GM23338 (cell line): ENCODE data around the gene RNF223. TPM values are rescaled to one million over a fixed set of nuclear protein-coding genes. Genes with fewer than 3 reads are reported as not detected.

Source experiments
- ATAC-seq: fragments of 200-7000 bp; cut with Tn5 transposase; 3 replicates; pipeline ENCODE4 v1.9.1; 2020
- DNase-seq: peaks from one replicate; pipeline ENCODE4 v3.0.0-alpha.2; 2015; ENCODE audit warnings: low spot score
- H2AFZ ChIP-seq: fragments of 200-600 bp; sonication (generic); 2 replicates; pipeline ENCODE4 v1.8.0; 2016; ENCODE audit warnings: antibody characterized with exemption, mild to moderate bottlenecking, moderate library complexity
- H3F3A ChIP-seq: fragments of 200-600 bp; sonication (generic); replicated peaks from 2 replicates; pipeline ENCODE4 v1.8.0; 2017; ENCODE audit warnings: antibody characterized with exemption, mixed run types, low read depth
- H3K27ac ChIP-seq: fragments of 200-600 bp; sonication (generic); 2 replicates; pipeline ENCODE4 v1.6.1; 2016; ENCODE audit warnings: low read depth
- H3K27me3 ChIP-seq: fragments of 200-600 bp; sonication (generic); 2 replicates; pipeline ENCODE4 v1.8.0; 2016; ENCODE audit warnings: mild to moderate bottlenecking, mixed run types, moderate library complexity; ENCODE audit not compliant: insufficient read depth
- H3K36me3 ChIP-seq: fragments of 200-600 bp; sonication (generic); 2 replicates; pipeline ENCODE4 v1.8.0; 2016; ENCODE audit warnings: mild to moderate bottlenecking; ENCODE audit not compliant: insufficient read depth
- H3K4me1 ChIP-seq: fragments of 200-600 bp; sonication (generic); 2 replicates; pipeline ENCODE4 v1.8.0; 2016; ENCODE audit warnings: mild to moderate bottlenecking, moderate library complexity; ENCODE audit not compliant: insufficient read depth
- H3K4me2 ChIP-seq: fragments of 200-600 bp; sonication (generic); 2 replicates; pipeline ENCODE4 v1.7.1; 2017; ENCODE audit warnings: mixed run types
- H3K4me3 ChIP-seq: fragments of 200-600 bp; sonication (generic); 2 replicates; pipeline ENCODE4 v1.6.1; 2016; ENCODE audit warnings: mixed run types
- H3K79me2 ChIP-seq: fragments of 200-600 bp; sonication (generic); replicated peaks from 2 replicates; pipeline ENCODE4 v1.8.0; 2017; ENCODE audit warnings: mild to moderate bottlenecking; ENCODE audit not compliant: insufficient read depth
- H3K9me2 ChIP-seq: fragments of 200-600 bp; sonication (generic); 2 replicates; pipeline ENCODE4 v1.8.0; 2017; ENCODE audit not compliant: insufficient read depth
- H4K20me1 ChIP-seq: fragments of 200-600 bp; sonication (generic); replicated peaks from 2 replicates; pipeline ENCODE4 v1.8.0; 2017; ENCODE audit warnings: mild to moderate bottlenecking; ENCODE audit not compliant: insufficient read depth
- H3K27ac Mint-ChIP-seq: 2 replicates; pipeline ENCODE4 v1.8.0; 2020; ENCODE audit warnings: inconsistent platforms, mild to moderate bottlenecking, moderate library complexity, mixed read lengths
- H3K27me3 Mint-ChIP-seq: 3 replicates; pipeline ENCODE4 v1.8.0; 2022; ENCODE audit warnings: low read depth, mild to moderate bottlenecking, moderate library complexity, mixed read lengths, inconsistent platforms; ENCODE audit not compliant: insufficient read depth, poor library complexity
- H3K36me3 Mint-ChIP-seq: 3 replicates; pipeline ENCODE4 v1.8.0; 2021; ENCODE audit warnings: low read depth, mild to moderate bottlenecking, inconsistent platforms, moderate library complexity, mixed read lengths
- H3K4me1 Mint-ChIP-seq: 3 replicates; pipeline ENCODE4 v1.8.0; 2020; ENCODE audit warnings: mild to moderate bottlenecking, inconsistent platforms, mixed read lengths
- H3K4me3 Mint-ChIP-seq: 3 replicates; pipeline ENCODE4 v1.8.0; 2021; ENCODE audit warnings: moderate library complexity, mild to moderate bottlenecking, inconsistent platforms, mixed read lengths
- H3K9me3 Mint-ChIP-seq: 3 replicates; pipeline ENCODE4 v1.8.0; 2020; ENCODE audit warnings: moderate library complexity, mild to moderate bottlenecking, inconsistent platforms, mixed read lengths
- CREB1 ChIP-seq: fragments of 250-450 bp; sonication (Bioruptor Pico); IDR thresholded peaks from 2 replicates; pipeline ENCODE4 v1.5.0; 2020; ENCODE audit warnings: low read depth, mild to moderate bottlenecking, moderate library complexity
- CTCF ChIP-seq, 2 experiments: fragments of 200-600 bp in 1 of 2; sonication (generic) in 1 of 2; conservative IDR thresholded peaks; 2 replicates each; pipeline versions ENCODE4 v1.5.1 to v1.6.1; 2016 to 2017; ENCODE audit warnings: antibody characterized with exemption in 2 of 2, low read depth in 2 of 2, mild to moderate bottlenecking in 2 of 2, moderate library complexity in 1 of 2
- ETS1 ChIP-seq: IDR thresholded peaks from 2 replicates; pipeline ENCODE4 v1.6.1; 2016; ENCODE audit warnings: antibody characterized with exemption
- EZH2 ChIP-seq: fragments of 200-600 bp; sonication (generic); IDR thresholded peaks from one replicate; pipeline ENCODE4 v1.8.0; 2017; ENCODE audit warnings: antibody characterized with exemption, mild to moderate bottlenecking, low read depth; ENCODE audit not compliant: unreplicated experiment
- EZH2phosphoT487 ChIP-seq: fragments of 200-600 bp; sonication (generic); IDR thresholded peaks from one replicate; pipeline ENCODE4 v1.8.1; 2018; ENCODE audit warnings: antibody characterized with exemption; ENCODE audit not compliant: unreplicated experiment
- JUNB ChIP-seq: IDR thresholded peaks from one replicate; pipeline ENCODE4 v1.6.1; 2016; ENCODE audit warnings: antibody characterized with exemption; ENCODE audit not compliant: unreplicated experiment
- NANOG ChIP-seq: IDR thresholded peaks from 2 replicates; pipeline ENCODE4 v1.6.1; 2016; ENCODE audit warnings: antibody characterized with exemption, borderline replicate concordance
- POLR2AphosphoS5 ChIP-seq: IDR thresholded peaks from 2 replicates; pipeline ENCODE4 v1.6.1; 2016; ENCODE audit warnings: antibody characterized with exemption, low read depth
- REST ChIP-seq: IDR thresholded peaks from one replicate; pipeline ENCODE4 v1.6.1; 2018; ENCODE audit warnings: antibody characterized with exemption; ENCODE audit not compliant: unreplicated experiment
- STAT1 ChIP-seq: IDR thresholded peaks from one replicate; pipeline ENCODE4 v1.6.1; 2016; ENCODE audit warnings: antibody characterized with exemption; ENCODE audit not compliant: unreplicated experiment
- ZNF114 ChIP-seq: fragments of 250-450 bp; sonication (Bioruptor Pico); IDR thresholded peaks from 2 replicates; pipeline ENCODE4 v1.5.0; 2020; ENCODE audit warnings: mild to moderate bottlenecking, moderate library complexity
- ZNF331 ChIP-seq: fragments of 250-450 bp; sonication (Bioruptor Pico); IDR thresholded peaks from 2 replicates; pipeline ENCODE4 v1.5.0; 2020; ENCODE audit warnings: low read depth, mild to moderate bottlenecking, moderate library complexity
- ZNF462 ChIP-seq: fragments of 250-450 bp; sonication (Bioruptor Pico); IDR thresholded peaks from 2 replicates; pipeline ENCODE4 v1.5.0; 2020; ENCODE audit warnings: mild to moderate bottlenecking, moderate library complexity
- polyA plus RNA-seq: library from polyadenylated mRNA; unstranded; fragments of >200 nt; fragmentation: Nextera tagmentation; extraction: Ambion mirVana; gene quantifications from 2 replicates; pipeline ENCODE4 v1.2.1, GENCODE V29; 2016
- total RNA-seq: library from RNA; depleted of rRNA; stranded (reverse); fragments of >200 nt; shearing (Covaris generic); gene quantifications from 2 replicates; pipeline ENCODE4 v1.2.3, GENCODE V29; 2014

RNF223 gene
- total and polyA plus RNA-seq, 2 experiments from 2014 or later, result not detected

- no peaks in the 10 kb centered on the region for H3F3A ChIP-seq
- Mint-ChIP-seq H3K36me3 (peaks cover 69% of the 10 kb centered on the region), H3K4me3 (no peak overlapping the region), H3K4me1 (peaks cover 19% of the 10 kb centered on the region), H3K27ac (no peak overlapping the region), H3K9me3 (peaks cover 48% of the 10 kb centered on the region), H3K27me3 (peaks cover 11% of the 10 kb centered on the region)
- H3K79me2 ChIP-seq, result peaks cover 28% of the 10 kb centered on the region
- H3K36me3 ChIP-seq, result peaks cover 5% of the 10 kb centered on the region; the same call in 1 of the 2 replicates
- no peak for TF ChIP-seq CTCF (conservative IDR thresholded peaks at IDR 0.05; ENCODE audit: low read depth in 2 of 2)
- no peak for TF ChIP-seq CREB1 (CRISPR knock-in tag)
- no peak for TF ChIP-seq EZH2
- no peak for TF ChIP-seq ZNF462 (CRISPR knock-in tag)
- no peak for TF ChIP-seq POLR2AphosphoS5
- no peak for TF ChIP-seq EZH2phosphoT487
- no peak for TF ChIP-seq REST
- TF ChIP-seq ETS1, result no peak
- TF ChIP-seq JUNB, result no peak
- TF ChIP-seq NANOG, result no peak
- no peak for TF ChIP-seq ZNF331 (CRISPR knock-in tag)
- TF ChIP-seq ZNF114, result no peak
- no peak for TF ChIP-seq STAT1
- H3K27me3 ChIP-seq, result no peaks in the 10 kb centered on the region
- H3K4me3 ChIP-seq, result no peak overlapping the region
- H3K4me1 ChIP-seq, result no peaks in the 10 kb centered on the region; the same call in 1 of the 2 replicates
- DNase-seq (no peak), ATAC-seq (no peak)
- H3K27ac ChIP-seq, result no peak overlapping the region
- H4K20me1 ChIP-seq, result 0 out of 2 replicates have a peak, but pooled peaks cover 4% of the 10 kb centered on the region
- no peaks in the 10 kb centered on the region for H3K9me2 ChIP-seq
- H3K4me2 ChIP-seq, result no peak overlapping the region
- H2AFZ ChIP-seq, result no peak overlapping the region
Measured at GRCh38 chr1:1110561-1110971, 36.5 kb upstream of the RNF223 start.
